Keratinocyte (primary cell): Measurements from ENCODE around the gene VRK3.

Source experiments
- CTCF ChIP-seq, 3 experiments: IDR thresholded peaks in 1 of 3; conservative IDR thresholded peaks in 1 of 3; optimal IDR thresholded peaks in 1 of 3; 2 replicates in 2 of 3; 3 replicates in 1 of 3; pipeline versions ENCODE3 to v1.5.1; 2011; ENCODE audit warnings: low read length in 3 of 3, mild to moderate bottlenecking in 3 of 3, moderate library complexity in 2 of 3, control low read depth in 1 of 3, inconsistent platforms in 1 of 3; ENCODE audit not compliant: insufficient read depth in 2 of 3; ENCODE audit errors: extremely low read depth in 1 of 3
- EZH2 ChIP-seq: IDR thresholded peaks from one replicate; pipeline ENCODE4 v1.6.1; 2012; ENCODE audit warnings: inconsistent platforms, mild to moderate bottlenecking, low read length, moderate library complexity

GRCh38 chr19:49932731-49933131 lies 92.4 kb downstream of the VRK3 start:
- no peak for TF ChIP-seq CTCF (optimal IDR thresholded peaks at IDR 0.05 in 1 of 3, IDR thresholded peaks at IDR 0.05 in 1 of 3, conservative IDR thresholded peaks at IDR 0.05 in 1 of 3; ENCODE audit: extremely low read depth in 1 of 3, insufficient read depth in 2 of 3, low read length in 3 of 3)
- TF ChIP-seq EZH2 = no peak
